ENCODE measurements around the gene CCNDBP1. TPM values are rescaled to one million over a fixed set of nuclear protein-coding genes. Genes with fewer than 3 reads are reported as not detected.
"Not testable (repeated sequence)": the region's sequence is repeated elsewhere in the genome, so short reads cannot be mapped to it uniquely, and the experiment has no call there.

CCNDBP1 gene
- total and polyA plus RNA-seq, 9 donors, result 35.0 to 41.8 (median 37.4) TPM

DNA sequence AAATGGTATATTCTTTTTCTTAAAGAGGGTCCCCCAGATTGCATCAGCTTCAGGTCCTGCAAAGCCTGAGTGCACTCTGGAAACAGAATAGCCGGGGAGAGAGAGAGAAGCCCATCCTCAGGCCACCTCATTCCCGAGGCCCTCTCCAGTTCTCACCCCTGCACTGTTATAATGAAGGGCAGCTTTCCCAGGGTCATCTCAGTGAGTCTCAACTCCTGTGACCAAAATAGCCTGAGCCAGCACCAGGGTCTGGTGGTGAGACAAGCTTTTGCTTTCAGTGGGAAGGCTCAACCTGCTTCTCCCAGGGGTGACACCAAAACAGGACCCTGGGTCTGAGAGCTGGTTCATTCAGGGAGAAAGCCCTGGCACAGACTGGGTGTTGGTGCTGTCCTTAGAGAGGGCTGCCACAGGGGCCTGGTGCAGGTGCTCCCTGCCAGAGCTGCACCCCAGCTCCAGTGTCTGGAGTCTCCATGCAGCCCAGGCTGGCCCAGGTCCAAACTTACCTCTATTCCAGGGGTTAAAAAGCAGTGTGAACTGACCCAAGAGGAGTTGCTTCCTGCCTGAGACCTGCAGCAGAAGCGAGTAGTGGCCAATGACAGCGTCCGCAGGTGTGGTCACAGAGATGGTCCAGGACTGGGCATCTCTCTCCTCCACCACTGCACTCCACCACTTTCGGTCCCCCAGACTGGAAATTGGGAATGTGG is 29.5 kb downstream of the CCNDBP1 start:
- Histone ChIP-seq H3K27me3 (ENCODE audit: control insufficient read depth, insufficient read depth, low read length) (peaks cover 15% of the 10 kb centered on the region), H3K36me3 (ENCODE audit: control insufficient read depth, insufficient read depth, low read length) (no peaks in the 10 kb centered on the region), H3K4me1 (ENCODE audit: control insufficient read depth, insufficient read depth, low read length) (no peaks in the 10 kb centered on the region), H3K4me3 (ENCODE audit: low read length) (no peak overlapping the region), H3K9me3 (replicated peaks; ENCODE audit: control insufficient read depth, low read depth, low read length) (no peaks in the 10 kb centered on the region), H3K27ac (ENCODE audit: low read length) (no peak overlapping the region)
- DNase-seq, result no peak
- no CpG with 5 or more reads among the region's 6 CpGs for WGBS (ENCODE audit: insufficient coverage)

DNA sequence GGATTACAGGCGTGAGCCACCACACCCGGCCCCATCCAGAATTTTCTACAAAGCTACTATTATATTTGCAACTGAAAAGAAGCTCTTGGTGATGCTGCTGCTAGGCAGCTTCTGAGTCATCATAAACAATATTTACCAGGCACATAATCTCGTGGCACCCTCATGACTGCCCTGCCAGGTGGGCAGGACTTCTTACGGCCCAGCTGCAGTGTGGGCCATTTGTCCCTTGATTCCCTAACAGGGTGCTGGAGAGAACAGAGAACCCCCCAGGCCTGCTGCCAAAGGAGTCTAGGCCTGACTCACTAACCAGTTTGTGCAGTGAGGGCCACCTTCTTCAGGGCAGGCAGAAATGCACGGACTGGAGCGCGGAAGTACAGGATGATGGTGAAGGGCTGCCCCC is 30.8 kb downstream of the CCNDBP1 start:
- Histone ChIP-seq H3K27me3 (ENCODE audit: control insufficient read depth, insufficient read depth, low read length) (peaks cover 5% of the 10 kb centered on the region), H3K9me3 (replicated peaks; ENCODE audit: control insufficient read depth, low read depth, low read length) (no peaks in the 10 kb centered on the region), H3K4me3 (ENCODE audit: low read length) (no peak overlapping the region), H3K4me1 (ENCODE audit: control insufficient read depth, insufficient read depth, low read length) (no peaks in the 10 kb centered on the region), H3K27ac (ENCODE audit: low read length) (no peak overlapping the region), H3K36me3 (ENCODE audit: control insufficient read depth, insufficient read depth, low read length) (no peaks in the 10 kb centered on the region)
- WGBS (ENCODE audit: insufficient coverage), result 80% methylated on average over 5 of the region's 7 CpGs
- no peak for DNase-seq

DNA sequence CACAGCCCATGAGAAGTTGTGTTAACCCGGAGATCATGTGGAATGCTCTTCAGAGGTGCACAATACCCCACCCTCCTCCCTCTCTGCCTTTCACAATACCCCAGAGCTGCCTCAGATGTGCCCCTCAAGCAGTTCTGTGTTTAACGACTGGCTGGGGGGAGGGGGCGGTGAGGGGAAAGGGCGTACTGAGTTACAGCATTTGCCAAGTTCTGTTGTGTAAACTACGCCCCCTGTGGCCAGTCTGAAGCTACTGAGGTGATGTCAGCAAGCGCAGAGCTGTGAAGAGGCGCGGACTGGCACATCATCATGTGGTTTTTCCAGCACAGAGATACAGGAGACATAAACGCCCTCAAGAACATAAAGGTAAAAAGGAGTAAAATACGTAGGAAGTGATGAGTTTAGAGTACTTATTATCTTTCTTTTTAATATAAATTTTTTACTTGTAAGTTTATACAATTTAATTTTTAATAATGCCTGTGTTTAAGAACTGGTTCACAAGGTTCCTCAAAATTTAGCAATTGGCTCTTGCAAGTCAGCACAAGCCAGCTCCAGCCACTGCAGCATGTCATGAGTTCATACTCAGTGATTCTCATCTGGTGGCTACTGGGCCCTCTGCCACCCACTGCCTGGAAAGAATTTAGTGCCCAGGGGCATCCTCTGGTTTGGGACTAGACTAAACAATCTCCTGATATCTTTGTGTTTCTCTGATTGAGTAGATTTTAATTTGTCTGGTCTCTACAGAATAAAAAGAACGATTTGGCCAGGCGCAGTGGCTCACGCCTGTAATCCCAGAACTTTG is 33.9 kb downstream of the CCNDBP1 start:
- Histone ChIP-seq H3K4me1 (ENCODE audit: control insufficient read depth, insufficient read depth, low read length) (no peaks in the 10 kb centered on the region), H3K27me3 (ENCODE audit: control insufficient read depth, insufficient read depth, low read length) (peaks cover 6% of the 10 kb centered on the region), H3K9me3 (replicated peaks; ENCODE audit: control insufficient read depth, low read depth, low read length) (no peaks in the 10 kb centered on the region), H3K36me3 (ENCODE audit: control insufficient read depth, insufficient read depth, low read length) (no peaks in the 10 kb centered on the region), H3K4me3 (ENCODE audit: low read length) (no peak overlapping the region), H3K27ac (ENCODE audit: low read length) (no peak overlapping the region)
- WGBS (ENCODE audit: insufficient coverage), result 47% methylated on average over 6 of the region's 13 CpGs
- DNase-seq, result no peak

DNA sequence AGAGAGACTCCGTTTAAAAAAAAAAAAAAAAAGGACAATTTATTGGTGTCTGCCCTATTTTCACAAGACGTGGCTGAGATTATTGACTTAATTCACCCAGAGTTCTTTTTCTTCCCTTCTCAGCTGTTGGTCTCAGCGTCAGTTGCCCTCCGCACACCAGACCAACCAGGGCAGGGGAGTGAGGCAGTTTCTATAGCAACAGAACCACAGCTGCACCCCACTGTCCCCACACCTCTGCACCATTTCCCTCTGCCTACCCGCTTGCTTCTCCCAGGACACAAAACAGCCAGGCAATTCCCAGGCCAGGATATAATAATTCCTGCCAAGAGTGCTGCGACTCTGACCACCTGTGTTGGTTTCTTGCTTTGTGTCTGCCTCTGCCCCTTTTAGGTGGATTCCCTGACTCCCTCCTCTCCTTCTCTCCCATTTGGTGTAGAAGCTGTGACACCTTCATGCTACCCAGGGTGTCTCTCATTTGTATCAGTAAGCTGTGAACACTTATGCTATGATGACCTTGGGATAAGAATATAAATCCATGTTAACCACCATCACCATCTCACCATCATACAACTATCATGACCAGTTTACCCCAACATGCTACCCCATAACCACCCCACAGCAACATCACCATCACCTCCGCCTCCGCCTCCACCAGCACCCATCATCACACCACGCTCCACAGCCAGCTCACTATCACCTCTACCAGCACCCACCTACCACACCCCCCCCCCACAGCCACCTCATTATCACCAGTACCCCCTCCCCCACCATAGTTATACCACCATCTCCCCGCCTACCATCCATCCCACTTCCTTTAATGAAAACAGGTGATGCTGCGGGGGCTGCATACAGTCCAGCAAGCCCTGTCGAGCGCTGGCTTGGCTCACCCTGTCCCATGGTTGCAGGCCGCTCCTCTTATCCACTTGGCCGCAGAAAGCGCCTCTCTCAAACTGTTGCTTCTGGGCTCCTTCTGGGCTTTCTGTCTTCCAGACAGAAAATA is 35.0 kb downstream of the CCNDBP1 start:
- Histone ChIP-seq H3K4me1 (ENCODE audit: control insufficient read depth, insufficient read depth, low read length) (no peaks in the 10 kb centered on the region), H3K4me3 (ENCODE audit: low read length) (no peak overlapping the region), H3K36me3 (ENCODE audit: control insufficient read depth, insufficient read depth, low read length) (no peaks in the 10 kb centered on the region), H3K9me3 (replicated peaks; ENCODE audit: control insufficient read depth, low read depth, low read length) (no peaks in the 10 kb centered on the region), H3K27me3 (ENCODE audit: control insufficient read depth, insufficient read depth, low read length) (peaks cover 8% of the 10 kb centered on the region), H3K27ac (ENCODE audit: low read length) (no peak overlapping the region)
- DNase-seq, result no peak
- 78% methylated on average over 15 of the region's 16 CpGs for WGBS (ENCODE audit: insufficient coverage)

DNA sequence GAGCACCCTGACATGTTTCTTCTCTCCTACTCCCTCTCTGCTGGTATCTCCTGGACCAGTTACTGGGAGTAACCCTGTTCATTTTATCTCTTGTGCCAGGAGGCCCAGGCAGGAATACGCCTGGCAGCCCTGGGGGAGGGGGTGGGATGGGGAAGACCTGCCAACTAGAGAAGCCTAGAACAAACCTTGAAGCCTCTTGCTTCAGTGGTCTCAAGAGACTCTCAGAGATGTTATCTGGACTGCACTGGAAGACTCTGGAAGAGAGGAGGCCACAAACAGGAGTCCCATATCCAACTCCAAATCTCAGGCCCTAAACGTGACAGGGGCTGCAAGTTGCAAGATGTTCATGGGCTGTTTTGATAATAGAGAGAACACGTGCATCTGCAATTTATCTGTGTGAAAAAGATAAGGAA is 35.8 kb downstream of the CCNDBP1 start, which contains the start of gene EPB42:
TSS of gene EPB42 (minus strand) at position 28 of the 413 bp plus-strand sequence. CDS start 193 bp downstream, outside the sequence.
- no peak within 1 kb of the TSS for H3K27ac ChIP-seq (ENCODE audit: low read length)
- no peaks in the 10 kb centered on the region for H3K36me3 ChIP-seq (ENCODE audit: control insufficient read depth, insufficient read depth, low read length)
- H3K4me1 ChIP-seq (ENCODE audit: control insufficient read depth, insufficient read depth, low read length), result no peaks in the 10 kb centered on the region
- 100% methylated on average over 1 of the region's 3 CpGs for WGBS (ENCODE audit: insufficient coverage)
- no peak within 1 kb of the TSS for H3K4me3 ChIP-seq (ENCODE audit: low read length)
- H3K9me3 ChIP-seq (replicated peaks; ENCODE audit: control insufficient read depth, low read depth, low read length), result no peaks in the 10 kb centered on the region
- no peak for DNase-seq
- H3K27me3 ChIP-seq (ENCODE audit: control insufficient read depth, insufficient read depth, low read length), result peaks cover 8% of the 10 kb centered on the region

DNA sequence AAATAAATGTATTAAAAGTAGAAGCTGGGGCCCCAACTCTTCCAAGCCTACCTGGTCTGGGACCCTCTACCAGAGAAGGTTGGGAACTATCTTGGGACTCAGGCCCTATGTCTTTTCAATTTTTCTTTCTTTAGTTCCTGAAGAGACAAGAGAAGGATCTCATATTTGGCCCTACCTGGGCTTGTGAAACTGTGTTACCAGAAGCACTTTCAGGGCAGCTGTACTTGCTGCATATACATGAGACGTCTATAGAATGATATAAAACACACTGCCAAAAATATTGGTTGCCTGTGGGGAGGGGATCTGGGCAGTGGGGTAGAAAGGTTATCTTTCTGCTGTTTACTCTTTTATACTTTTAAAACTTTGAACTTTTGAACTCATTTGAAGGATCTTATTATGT is 36.2 kb downstream of the CCNDBP1 start:
- Histone ChIP-seq H3K27me3 (ENCODE audit: control insufficient read depth, insufficient read depth, low read length) (peaks cover 8% of the 10 kb centered on the region), H3K27ac (ENCODE audit: low read length) (no peak overlapping the region), H3K36me3 (ENCODE audit: control insufficient read depth, insufficient read depth, low read length) (no peaks in the 10 kb centered on the region), H3K4me3 (ENCODE audit: low read length) (no peak overlapping the region), H3K9me3 (replicated peaks; ENCODE audit: control insufficient read depth, low read depth, low read length) (no peaks in the 10 kb centered on the region), H3K4me1 (ENCODE audit: control insufficient read depth, insufficient read depth, low read length) (no peaks in the 10 kb centered on the region)
- WGBS (ENCODE audit: insufficient coverage), result no CpG with 5 or more reads among the region's 1 CpG
- no peak for DNase-seq

DNA sequence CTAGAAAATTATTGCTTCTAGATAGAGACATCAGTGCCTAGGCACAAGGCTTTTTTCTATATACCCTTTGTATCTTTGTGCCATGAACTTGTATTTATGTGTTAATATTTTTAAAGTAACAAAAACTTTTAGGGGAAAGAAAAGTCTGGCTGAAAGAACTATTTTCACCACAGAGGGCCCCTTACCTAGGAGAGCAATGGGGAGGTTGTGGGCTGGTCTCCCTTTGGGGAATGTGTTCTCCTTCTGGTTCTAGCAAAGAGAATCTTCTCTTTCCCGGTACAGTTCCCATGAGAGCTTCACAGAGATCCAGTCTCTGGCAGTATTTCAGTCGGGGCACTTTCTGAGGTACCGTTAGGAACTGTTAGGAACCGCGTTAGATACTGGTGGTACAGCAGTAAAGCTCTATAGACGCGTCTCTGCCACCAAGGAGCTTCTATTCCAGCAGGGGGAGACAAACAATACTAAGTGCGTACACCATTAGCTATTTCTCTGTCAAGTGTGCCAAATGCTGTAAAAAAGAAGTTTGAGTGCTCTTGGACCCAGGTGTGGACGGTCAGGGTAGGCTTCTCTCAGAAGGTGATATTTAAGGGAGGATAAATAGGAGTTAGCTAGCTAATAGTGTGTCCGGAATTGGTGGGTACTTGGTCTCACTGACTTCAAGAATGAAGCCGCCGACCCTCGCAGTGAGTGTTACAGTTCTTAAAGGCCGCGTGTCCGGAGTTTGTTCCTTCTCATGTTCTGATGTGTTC is 40.2 kb downstream of the CCNDBP1 start:
- peak; percentile 81 for DNase-seq
- H3K4me1 ChIP-seq (ENCODE audit: control insufficient read depth, insufficient read depth, low read length), result no peaks in the 10 kb centered on the region
- no peak overlapping the region for H3K27ac ChIP-seq (ENCODE audit: low read length)
- 69% methylated on average over 6 of the region's 16 CpGs for WGBS (ENCODE audit: insufficient coverage)
- no peaks in the 10 kb centered on the region for H3K9me3 ChIP-seq (replicated peaks; ENCODE audit: control insufficient read depth, low read depth, low read length)
- H3K4me3 ChIP-seq (ENCODE audit: low read length), result no peak overlapping the region
- H3K27me3 ChIP-seq (ENCODE audit: control insufficient read depth, insufficient read depth, low read length), result peaks cover 5% of the 10 kb centered on the region
- H3K36me3 ChIP-seq (ENCODE audit: control insufficient read depth, insufficient read depth, low read length), result no peaks in the 10 kb centered on the region

DNA sequence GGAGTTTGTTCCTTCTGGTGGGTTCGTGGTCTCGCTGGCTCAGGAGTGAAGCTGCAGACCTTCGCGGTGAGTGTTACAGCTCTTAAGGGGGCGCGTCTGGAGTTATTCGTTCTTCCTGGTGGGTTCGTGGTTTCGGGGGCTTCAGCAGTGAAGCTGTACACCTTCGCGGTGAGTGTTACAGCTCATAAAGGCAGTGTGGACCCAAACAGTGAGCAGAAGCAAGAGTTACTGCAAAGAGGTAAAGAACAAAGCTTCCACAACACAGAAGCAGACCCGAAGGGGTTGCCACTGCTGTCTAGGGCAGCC is 40.7 kb downstream of the CCNDBP1 start:
- H3K4me3 ChIP-seq (ENCODE audit: low read length); H3K4me1 ChIP-seq (ENCODE audit: control insufficient read depth, insufficient read depth, low read length): not testable (repeated sequence)
- 84% methylated on average over 12 of the region's 12 CpGs for WGBS (ENCODE audit: insufficient coverage)

DNA sequence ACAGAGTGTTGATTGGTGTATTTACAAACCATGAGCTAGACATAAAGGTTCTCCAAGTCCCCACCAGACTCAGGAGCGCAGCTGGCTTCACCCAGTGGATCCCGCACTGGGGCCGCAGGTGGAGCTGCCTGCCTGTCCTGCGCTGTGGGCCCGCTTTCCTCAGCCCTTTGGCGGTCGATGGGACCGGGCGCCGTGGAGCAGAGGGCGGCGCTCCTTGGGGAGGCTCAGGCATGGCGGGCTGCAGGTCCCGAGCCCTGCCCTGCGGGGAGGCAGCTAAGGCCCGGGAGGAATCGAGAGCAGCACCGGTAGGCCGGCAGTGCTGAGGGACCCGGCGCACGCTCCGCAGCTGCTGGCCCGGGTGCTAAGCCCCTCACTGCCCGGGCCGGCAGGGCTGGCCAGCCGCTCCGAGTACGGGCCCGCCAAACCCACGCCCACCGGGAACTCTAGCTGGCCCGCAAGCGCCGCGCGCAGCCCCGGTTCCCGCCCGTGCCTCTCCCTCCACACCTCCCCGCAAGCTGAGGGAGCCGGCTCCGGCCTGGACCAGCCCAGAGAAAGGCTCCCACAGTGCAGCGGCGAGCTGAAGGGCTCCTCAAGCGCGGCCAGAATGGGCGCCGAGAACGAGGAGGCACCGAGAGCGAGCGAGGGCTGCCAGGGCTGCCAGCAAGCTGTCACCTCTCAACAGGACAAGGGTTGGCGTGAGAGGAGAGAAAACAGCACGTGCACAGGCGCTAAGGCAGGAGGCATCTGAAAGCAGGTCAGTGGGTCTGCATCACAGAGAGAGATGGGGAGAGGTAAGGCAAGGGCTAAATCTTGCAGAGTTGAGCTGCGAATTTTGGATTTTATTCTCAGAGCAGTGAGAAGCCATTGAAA is 41.5 kb downstream of the CCNDBP1 start:
- H3K27me3 ChIP-seq (ENCODE audit: control insufficient read depth, insufficient read depth, low read length), result peaks cover 5% of the 10 kb centered on the region
- no peaks in the 10 kb centered on the region for H3K36me3 ChIP-seq (ENCODE audit: control insufficient read depth, insufficient read depth, low read length)
- WGBS (ENCODE audit: insufficient coverage), result 94% methylated on average over 42 of the region's 57 CpGs
- H3K27ac ChIP-seq (ENCODE audit: low read length), result no peak overlapping the region
- no peaks in the 10 kb centered on the region for H3K9me3 ChIP-seq (replicated peaks; ENCODE audit: control insufficient read depth, low read depth, low read length)
- H3K4me1 ChIP-seq (ENCODE audit: control insufficient read depth, insufficient read depth, low read length), result no peaks in the 10 kb centered on the region
- H3K4me3 ChIP-seq (ENCODE audit: low read length), result no peak overlapping the region
- DNase-seq, result no peak

More for the DNA sequence above, 40.7 kb downstream of the CCNDBP1 start:
- not testable (repeated sequence) for DNase-seq; H3K36me3 ChIP-seq (ENCODE audit: control insufficient read depth, insufficient read depth, low read length); H3K27ac ChIP-seq (ENCODE audit: low read length); H3K27me3 ChIP-seq (ENCODE audit: control insufficient read depth, insufficient read depth, low read length); H3K9me3 ChIP-seq (replicated peaks; ENCODE audit: control insufficient read depth, low read depth, low read length)
